OCI-LY1 (cell line): ENCODE measurements around the gene PDE8A.
A peak's percentile ranks its signal among the peaks of the same experiment; 100 is the strongest.

Source experiments
- H2AFZ ChIP-seq: fragments of 200-600 bp; sonication (generic), shearing (Covaris generic); 2 replicates; pipeline ENCODE4 v1.6.0; 2014; ENCODE audit warnings: antibody characterized with exemption, mild to moderate bottlenecking, low read length
- H3F3A ChIP-seq: fragments of 200-600 bp; sonication (generic), shearing (Covaris generic); 2 replicates; pipeline ENCODE4 v1.6.0; 2014; ENCODE audit warnings: mild to moderate bottlenecking, antibody characterized with exemption, low read length, moderate library complexity; ENCODE audit not compliant: insufficient read depth
- H3K27ac ChIP-seq: fragments of 200-600 bp; sonication (generic); 2 replicates; pipeline ENCODE4 v1.5.1; 2014; ENCODE audit warnings: low read length, mixed run types, mild to moderate bottlenecking, low read depth; ENCODE audit not compliant: poor library complexity, severe bottlenecking
- H3K27me3 ChIP-seq: fragments of 200-600 bp; sonication (generic); 2 replicates; pipeline ENCODE4 v1.6.0; 2014; ENCODE audit warnings: antibody characterized with exemption, mild to moderate bottlenecking, low read length, moderate library complexity; ENCODE audit not compliant: insufficient read depth
- H3K36me3 ChIP-seq: fragments of 200-600 bp; sonication (generic); 2 replicates; pipeline ENCODE4 v1.6.1; 2014; ENCODE audit warnings: mild to moderate bottlenecking, antibody characterized with exemption, low read length, moderate library complexity, mixed read lengths; ENCODE audit not compliant: insufficient read depth
- H3K4me1 ChIP-seq: fragments of 200-600 bp; sonication (generic); 2 replicates; pipeline ENCODE4 v1.5.1; 2014; ENCODE audit warnings: mild to moderate bottlenecking, low read length, moderate library complexity; ENCODE audit not compliant: insufficient read depth, severe bottlenecking
- H3K4me2 ChIP-seq: fragments of 200-600 bp; sonication (generic), shearing (Covaris generic); 2 replicates; pipeline ENCODE4 v1.6.1; 2014; ENCODE audit warnings: low read length
- H3K4me3 ChIP-seq: fragments of 200-600 bp; sonication (generic); 2 replicates; pipeline ENCODE4 v1.5.1; 2014; ENCODE audit warnings: low read length, low read depth, mild to moderate bottlenecking, mixed read lengths; ENCODE audit not compliant: poor library complexity, severe bottlenecking
- H3K79me2 ChIP-seq: fragments of 200-600 bp; shearing (Covaris generic); 2 replicates; pipeline ENCODE4 v1.6.1; 2016; ENCODE audit warnings: mixed run types, low read length, mixed read lengths; ENCODE audit not compliant: insufficient read depth
- H3K9ac ChIP-seq: fragments of 200-600 bp; sonication (generic), shearing (Covaris generic); 2 replicates; pipeline ENCODE4 v1.6.1; 2014; ENCODE audit warnings: mild to moderate bottlenecking, low read length, mixed read lengths
- H3K9me2 ChIP-seq: fragments of 200-600 bp; sonication (generic), shearing (Covaris generic); 2 replicates; pipeline ENCODE4 v1.6.1; 2014; ENCODE audit warnings: low read depth, mild to moderate bottlenecking, low read length, mixed read lengths
- H3K9me3 ChIP-seq: fragments of 200-600 bp; shearing (Covaris generic); 2 replicates; pipeline ENCODE4 v1.6.1; 2014; ENCODE audit warnings: low read length, mixed read lengths
- H4K20me1 ChIP-seq: fragments of 200-600 bp; sonication (generic), shearing (Covaris generic); 2 replicates; pipeline ENCODE4 v1.6.0; 2016; ENCODE audit warnings: mild to moderate bottlenecking, low read length; ENCODE audit not compliant: insufficient read depth
- CTCF ChIP-seq: fragments of 200-600 bp; sonication (generic), shearing (Covaris generic); IDR thresholded peaks from 2 replicates; pipeline ENCODE4 v1.5.1; 2017; ENCODE audit warnings: mild to moderate bottlenecking, antibody characterized with exemption, low read length, moderate library complexity, mixed read lengths
- EZH2 ChIP-seq: fragments of 200-600 bp; sonication (generic), shearing (Covaris generic); IDR thresholded peaks from 2 replicates; pipeline ENCODE4 v1.8.0; 2017; ENCODE audit warnings: borderline replicate concordance, mixed run types, mild to moderate bottlenecking, antibody characterized with exemption, low read length, moderate library complexity, mixed read lengths

The PDE8A gene

GRCh38 chr15:85037641-85038040, 56.0 kb downstream of the PDE8A start:
- H3K79me2 ChIP-seq, result no peaks in the 10 kb centered on the region
- no peaks in the 10 kb centered on the region for H3K27me3 ChIP-seq
- no peaks in the 10 kb centered on the region for H3F3A ChIP-seq
- H3K9ac ChIP-seq, result no peak overlapping the region
- H4K20me1 ChIP-seq, result 0 out of 2 replicates have a peak, but pooled peaks cover 2% of the 10 kb centered on the region
- H3K4me3 ChIP-seq, result no peak overlapping the region
- no peaks in the 10 kb centered on the region for H3K9me2 ChIP-seq
- TF ChIP-seq CTCF, result no peak
- TF ChIP-seq EZH2, result no peak
- no peak overlapping the region for H3K4me2 ChIP-seq
- no peak overlapping the region for H3K27ac ChIP-seq
- H3K4me1 ChIP-seq, result no peaks in the 10 kb centered on the region
- no peaks in the 10 kb centered on the region for H3K36me3 ChIP-seq
- H2AFZ ChIP-seq, result no peak overlapping the region
- no peaks in the 10 kb centered on the region for H3K9me3 ChIP-seq

GRCh38 chr15:85041230-85041629, 59.6 kb downstream of the PDE8A start:
- Histone ChIP-seq H3K9me2 (no peaks in the 10 kb centered on the region), H3K27ac (no peak overlapping the region), H3F3A (no peaks in the 10 kb centered on the region), H3K4me2 (no peak overlapping the region), H2AFZ (no peak overlapping the region), H3K4me1 (no peaks in the 10 kb centered on the region), H3K4me3 (no peak overlapping the region), H3K79me2 (no peaks in the 10 kb centered on the region), H3K9ac (no peak overlapping the region), H3K9me3 (no peaks in the 10 kb centered on the region), H3K27me3 (no peaks in the 10 kb centered on the region; the same call in 1 of the 2 replicates), H4K20me1 (0 out of 2 replicates have a peak, but pooled peaks cover 2% of the 10 kb centered on the region), H3K36me3 (no peaks in the 10 kb centered on the region)
- TF ChIP-seq CTCF (no peak), EZH2 (no peak)

- Histone ChIP-seq H3K4me2 (no peak overlapping the region), H3K4me1 (no peaks in the 10 kb centered on the region), H3K9me3 (no peaks in the 10 kb centered on the region), H3K9ac (no peak overlapping the region), H3K36me3 (no peaks in the 10 kb centered on the region), H3K79me2 (no peaks in the 10 kb centered on the region), H3K27me3 (no peaks in the 10 kb centered on the region; the same call in 1 of the 2 replicates), H3K9me2 (no peaks in the 10 kb centered on the region), H3F3A (no peaks in the 10 kb centered on the region), H2AFZ (no peak overlapping the region), H4K20me1 (no peaks in the 10 kb centered on the region), H3K4me3 (no peak overlapping the region), H3K27ac (no peak overlapping the region)
- TF ChIP-seq CTCF (peak; percentile 49), EZH2 (no peak)
Observed at GRCh38 chr15:85044251-85044853, 62.7 kb downstream of the PDE8A start.
